ENCODE measurements around the gene CNGB1.

The CNGB1 gene

GRCh38 chr16:57970970-57971369, at the start of gene CNGB1:
TSS of gene CNGB1 (minus strand) at chr16:57971128. CDS start at chr16:57967286, 3,842 bp downstream.
- H3K4me1 ChIP-seq (ENCODE audit: control insufficient read depth in 5 of 5, insufficient read depth in 5 of 5, low read length in 5 of 5), result no peaks in the 10 kb centered on the region
- H3K27me3 ChIP-seq (ENCODE audit: control insufficient read depth in 5 of 5, insufficient read depth in 4 of 5, low read length in 5 of 5), result peaks cover 0 to 16% (median 7%) of the 10 kb centered on the region in 5 donors
- H3K4me3 ChIP-seq (ENCODE audit: low read depth in 1 of 5, low read length in 5 of 5), result no peak within 1 kb of the TSS
- no peaks in the 10 kb centered on the region for H3K9me3 ChIP-seq (ENCODE audit: control insufficient read depth in 5 of 5, low read length in 5 of 5)
- no peak within 1 kb of the TSS for H3K9ac ChIP-seq (ENCODE audit: low read length in 5 of 5)
- H3K36me3 ChIP-seq (ENCODE audit: control insufficient read depth in 5 of 5, insufficient read depth in 5 of 5, low read length in 5 of 5), result no peaks in the 10 kb centered on the region
- H3K27ac ChIP-seq (ENCODE audit: low read depth, low read length), result no peak within 1 kb of the TSS

- H3K4me3 ChIP-seq (ENCODE audit: low read depth in 1 of 5, low read length in 5 of 5), result no peak overlapping the region
- H3K9ac ChIP-seq (ENCODE audit: low read length in 5 of 5), result no peak overlapping the region
- peaks cover 6 to 53% (median 32%) of the 10 kb centered on the region in 5 donors for H3K4me1 ChIP-seq (ENCODE audit: control insufficient read depth in 5 of 5, insufficient read depth in 5 of 5, low read length in 5 of 5)
- no peaks in the 10 kb centered on the region for H3K27me3 ChIP-seq (ENCODE audit: control insufficient read depth in 5 of 5, insufficient read depth in 4 of 5, low read length in 5 of 5)
- H3K9me3 ChIP-seq (ENCODE audit: control insufficient read depth in 5 of 5, low read length in 5 of 5), result no peaks in the 10 kb centered on the region
- peaks cover 0 to 40% (median 16%) of the 10 kb centered on the region in 5 donors for H3K36me3 ChIP-seq (ENCODE audit: control insufficient read depth in 5 of 5, insufficient read depth in 5 of 5, low read length in 5 of 5)
- no peak overlapping the region for H3K27ac ChIP-seq (ENCODE audit: low read depth, low read length)
Measured at GRCh38 chr16:58019866-58020538, 49.1 kb upstream of the CNGB1 start.

- H3K4me3 ChIP-seq (ENCODE audit: low read depth in 1 of 5, low read length in 5 of 5), result no peak overlapping the region
- H3K9ac ChIP-seq (ENCODE audit: low read length in 5 of 5), result peak overlapping the region in 1 of 5 donors; percentile 21
- H3K4me1 ChIP-seq (ENCODE audit: control insufficient read depth in 5 of 5, insufficient read depth in 5 of 5, low read length in 5 of 5), result peaks cover 6 to 45% (median 21%) of the 10 kb centered on the region in 5 donors
- no peaks in the 10 kb centered on the region for H3K27me3 ChIP-seq (ENCODE audit: control insufficient read depth in 5 of 5, insufficient read depth in 4 of 5, low read length in 5 of 5)
- H3K36me3 ChIP-seq (ENCODE audit: control insufficient read depth in 5 of 5, insufficient read depth in 5 of 5, low read length in 5 of 5), result peaks cover 0 to 40% (median 16%) of the 10 kb centered on the region in 5 donors
- peak overlapping the region; percentile 10 for H3K27ac ChIP-seq (ENCODE audit: low read depth, low read length)
- H3K9me3 ChIP-seq (ENCODE audit: control insufficient read depth in 5 of 5, low read length in 5 of 5), result no peaks in the 10 kb centered on the region
Measured at GRCh38 chr16:58018803-58019202, 47.9 kb upstream of the CNGB1 start.

- Histone ChIP-seq H3K27ac (ENCODE audit: low read depth, low read length) (no peak overlapping the region), H3K36me3 (ENCODE audit: control insufficient read depth in 5 of 5, insufficient read depth in 5 of 5, low read length in 5 of 5) (peaks cover 0 to 53% (median 27%) of the 10 kb centered on the region in 5 donors), H3K4me3 (ENCODE audit: low read depth in 1 of 5, low read length in 5 of 5) (no peak overlapping the region), H3K9ac (ENCODE audit: low read length in 5 of 5) (no peak overlapping the region), H3K9me3 (ENCODE audit: control insufficient read depth in 5 of 5, low read length in 5 of 5) (no peaks in the 10 kb centered on the region), H3K27me3 (ENCODE audit: control insufficient read depth in 5 of 5, insufficient read depth in 4 of 5, low read length in 5 of 5) (no peaks in the 10 kb centered on the region), H3K4me1 (ENCODE audit: control insufficient read depth in 5 of 5, insufficient read depth in 5 of 5, low read length in 5 of 5) (peaks cover 0 to 27% (median 4%) of the 10 kb centered on the region in 5 donors)
Measured at GRCh38 chr16:58016840-58017446, 46.0 kb upstream of the CNGB1 start.

- no peak overlapping the region for H3K4me3 ChIP-seq (ENCODE audit: low read depth in 1 of 5, low read length in 5 of 5)
- no peaks in the 10 kb centered on the region for H3K27me3 ChIP-seq (ENCODE audit: control insufficient read depth in 5 of 5, insufficient read depth in 4 of 5, low read length in 5 of 5)
- H3K4me1 ChIP-seq (ENCODE audit: control insufficient read depth in 5 of 5, insufficient read depth in 5 of 5, low read length in 5 of 5), result no peaks in the 10 kb centered on the region
- no peaks in the 10 kb centered on the region for H3K9me3 ChIP-seq (ENCODE audit: control insufficient read depth in 5 of 5, low read length in 5 of 5)
- no peak overlapping the region for H3K9ac ChIP-seq (ENCODE audit: low read length in 5 of 5)
- H3K27ac ChIP-seq (ENCODE audit: low read depth, low read length), result no peak overlapping the region
- H3K36me3 ChIP-seq (ENCODE audit: control insufficient read depth in 5 of 5, insufficient read depth in 5 of 5, low read length in 5 of 5), result peaks cover 0 to 57% (median 32%) of the 10 kb centered on the region in 5 donors
Measured at GRCh38 chr16:58013201-58013956, 42.5 kb upstream of the CNGB1 start.

- peaks cover 0 to 50% (median 31%) of the 10 kb centered on the region in 5 donors for H3K36me3 ChIP-seq (ENCODE audit: control insufficient read depth in 5 of 5, insufficient read depth in 5 of 5, low read length in 5 of 5)
Measured at GRCh38 chr16:58012481-58012880, 41.6 kb upstream of the CNGB1 start.

GRCh38 chr16:58011652-58012051, 40.7 kb upstream of the CNGB1 start:
- Histone ChIP-seq H3K27me3 (ENCODE audit: control insufficient read depth in 5 of 5, insufficient read depth in 4 of 5, low read length in 5 of 5) (no peaks in the 10 kb centered on the region), H3K4me3 (ENCODE audit: low read depth in 1 of 5, low read length in 5 of 5) (no peak overlapping the region), H3K36me3 (ENCODE audit: control insufficient read depth in 5 of 5, insufficient read depth in 5 of 5, low read length in 5 of 5) (peaks cover 0 to 50% (median 30%) of the 10 kb centered on the region in 5 donors), H3K9me3 (ENCODE audit: control insufficient read depth in 5 of 5, low read length in 5 of 5) (no peaks in the 10 kb centered on the region), H3K9ac (ENCODE audit: low read length in 5 of 5) (no peak overlapping the region), H3K27ac (ENCODE audit: low read depth, low read length) (no peak overlapping the region), H3K4me1 (ENCODE audit: control insufficient read depth in 5 of 5, insufficient read depth in 5 of 5, low read length in 5 of 5) (no peaks in the 10 kb centered on the region)

More at GRCh38 chr16:58012481-58012880, 41.6 kb upstream of the CNGB1 start:
- Histone ChIP-seq H3K4me3 (ENCODE audit: low read depth in 1 of 5, low read length in 5 of 5) (no peak overlapping the region), H3K4me1 (ENCODE audit: control insufficient read depth in 5 of 5, insufficient read depth in 5 of 5, low read length in 5 of 5) (no peaks in the 10 kb centered on the region), H3K27me3 (ENCODE audit: control insufficient read depth in 5 of 5, insufficient read depth in 4 of 5, low read length in 5 of 5) (no peaks in the 10 kb centered on the region), H3K27ac (ENCODE audit: low read depth, low read length) (no peak overlapping the region), H3K9ac (ENCODE audit: low read length in 5 of 5) (no peak overlapping the region), H3K9me3 (ENCODE audit: control insufficient read depth in 5 of 5, low read length in 5 of 5) (no peaks in the 10 kb centered on the region)

- Histone ChIP-seq H3K27ac (ENCODE audit: low read depth, low read length) (no peak overlapping the region), H3K36me3 (ENCODE audit: control insufficient read depth in 5 of 5, insufficient read depth in 5 of 5, low read length in 5 of 5) (peaks cover 0 to 43% (median 30%) of the 10 kb centered on the region in 5 donors)
Measured at GRCh38 chr16:58010886-58011285, 40.0 kb upstream of the CNGB1 start.

GRCh38 chr16:58009856-58010416, 39.0 kb upstream of the CNGB1 start:
- Histone ChIP-seq H3K4me3 (ENCODE audit: low read depth in 1 of 5, low read length in 5 of 5) (no peak overlapping the region), H3K9me3 (ENCODE audit: control insufficient read depth in 5 of 5, low read length in 5 of 5) (no peaks in the 10 kb centered on the region), H3K27ac (ENCODE audit: low read depth, low read length) (no peak overlapping the region), H3K4me1 (ENCODE audit: control insufficient read depth in 5 of 5, insufficient read depth in 5 of 5, low read length in 5 of 5) (peaks cover 0 to 2% (median 0%) of the 10 kb centered on the region in 5 donors), H3K9ac (ENCODE audit: low read length in 5 of 5) (no peak overlapping the region), H3K27me3 (ENCODE audit: control insufficient read depth in 5 of 5, insufficient read depth in 4 of 5, low read length in 5 of 5) (no peaks in the 10 kb centered on the region), H3K36me3 (ENCODE audit: control insufficient read depth in 5 of 5, insufficient read depth in 5 of 5, low read length in 5 of 5) (peaks cover 0 to 36% (median 30%) of the 10 kb centered on the region in 5 donors)

More at GRCh38 chr16:58010886-58011285, 40.0 kb upstream of the CNGB1 start:
- Histone ChIP-seq H3K4me3 (ENCODE audit: low read depth in 1 of 5, low read length in 5 of 5) (no peak overlapping the region), H3K4me1 (ENCODE audit: control insufficient read depth in 5 of 5, insufficient read depth in 5 of 5, low read length in 5 of 5) (no peaks in the 10 kb centered on the region), H3K9ac (ENCODE audit: low read length in 5 of 5) (no peak overlapping the region), H3K9me3 (ENCODE audit: control insufficient read depth in 5 of 5, low read length in 5 of 5) (no peaks in the 10 kb centered on the region), H3K27me3 (ENCODE audit: control insufficient read depth in 5 of 5, insufficient read depth in 4 of 5, low read length in 5 of 5) (no peaks in the 10 kb centered on the region)

Measured in subcutaneous abdominal adipose tissue (tissue), 5 donors.